ENCODE data around the gene BCL7C. TPM values are rescaled to one million over a fixed set of nuclear protein-coding genes. Genes with fewer than 3 reads are reported as not detected.

Gene BCL7C
- total and polyA plus RNA-seq, 2 of the 13 experiments (the other 11 are each of a cell fraction or from before 2014, with no cell fraction given), result 17.7 to 33.8 TPM

DNA sequence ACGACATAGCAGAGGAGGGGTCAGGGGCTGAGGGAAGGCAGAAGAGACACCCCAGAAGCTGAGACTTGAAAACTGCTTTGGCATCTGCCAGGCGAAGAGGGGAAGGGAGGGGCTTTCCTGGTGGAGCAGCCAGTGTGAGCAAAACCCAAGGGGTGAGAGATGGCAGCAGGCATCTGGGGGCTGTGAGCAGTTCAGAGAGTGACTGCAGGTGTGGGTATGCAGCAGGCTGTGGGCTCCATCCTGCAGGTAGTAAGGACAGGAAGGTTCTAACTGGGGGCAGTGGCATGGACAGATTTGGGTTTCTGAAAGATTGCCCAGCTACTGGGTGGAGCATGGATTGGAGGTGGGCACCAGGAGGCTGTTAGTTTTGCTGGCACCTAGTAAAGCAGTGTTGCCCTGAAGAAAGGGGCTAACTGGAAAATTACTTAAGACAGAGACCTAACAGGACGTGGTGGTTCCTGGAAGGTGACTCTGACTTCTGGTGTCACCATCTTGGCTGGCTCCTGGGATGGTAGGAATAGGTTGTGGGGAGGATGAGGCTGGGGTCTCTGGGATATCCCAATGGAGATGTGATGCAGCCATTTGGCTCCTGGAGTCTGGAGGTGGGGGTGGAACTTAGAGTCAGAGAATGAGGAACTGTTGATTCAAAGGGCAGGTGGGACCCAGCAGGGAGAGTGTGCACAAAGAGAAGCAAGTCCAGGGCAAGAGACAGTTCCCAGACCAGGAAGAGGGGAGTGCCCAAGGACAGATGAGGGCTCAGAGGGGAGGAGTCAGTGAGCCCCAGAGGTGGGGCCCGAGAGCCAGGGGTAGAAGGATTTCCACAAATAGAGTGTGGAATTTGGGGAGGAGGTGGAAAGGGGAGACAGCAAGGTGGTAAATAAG is 11.2 kb downstream of the BCL7C start:
- H2AFZ ChIP-seq (ENCODE audit: low read length), result no peak overlapping the region
- in situ Hi-C loops (cut with HindIII; ENCODE audit: extremely low pct_ligation_motif_present, low pct_unique_long_range_greater_than_20kb) (no loop called here), intact Hi-C loops (cut with micrococcal nuclease; ENCODE audit: unreplicated experiment) (no loop called here)
- peak overlapping the region; percentile 44 for H3K27ac ChIP-seq (ENCODE audit: extremely low read length, insufficient read depth, low read length)
- no peak overlapping the region for H3K9ac ChIP-seq (ENCODE audit: insufficient read depth, low read depth, low read length)
- POLR2A ChIA-PET, result interaction anchor here (1.5 kb wide), 1 partner anchor 12 kb away, joined by 3 read pairs; no protein-coding TSS in a partner anchor
- peaks cover 4 to 8% of the 10 kb centered on the region in 2 experiments; a peak in 3 of 5 replicates for H3K36me3 ChIP-seq (replicated peaks in 1 of 2; ENCODE audit: control insufficient read depth in 1 of 2, insufficient read depth in 2 of 2, low read length in 2 of 2)
- no peak overlapping the region for H3K4me3 ChIP-seq (replicated peaks in 1 of 3; ENCODE audit: insufficient read depth in 1 of 3, low read depth in 2 of 3, low read length in 3 of 3)
- peaks cover 36% of the 10 kb centered on the region for H3K4me1 ChIP-seq (ENCODE audit: insufficient read depth, low read length)
- H3K4me2 ChIP-seq (ENCODE audit: low read depth, low read length), result 0 out of 2 replicates have a peak overlapping the region, but pooled peaks have one; percentile 5
- H3K27me3 ChIP-seq (ENCODE audit: control insufficient read depth in 1 of 2, insufficient read depth in 2 of 2, low read length in 2 of 2), result no peaks in the 10 kb centered on the region
- FAIRE-seq (no peak), ATAC-seq (peak; percentile 71), DNase-seq (ENCODE audit: low spot score) (no peak)
- BruUV-seq (replicated peaks), result no TSS peak
- no peaks in the 10 kb centered on the region for H4K20me1 ChIP-seq (ENCODE audit: insufficient read depth, low read length)
- CTCF ChIA-PET (ENCODE audit: low intra/inter-chr PET ratio, low total read pairs), result no interaction called here
- WGBS (ENCODE audit: low lambda C conversion rate), result 84% methylated on average over 4 of the region's 4 CpGs
- no peaks in the 10 kb centered on the region for H3K79me2 ChIP-seq (ENCODE audit: insufficient read depth, low read length)
- H3K9me3 ChIP-seq (ENCODE audit: low read length), result no peaks in the 10 kb centered on the region
- TF ChIP-seq ELF1 (CRISPR knock-in tag; IDR thresholded peaks at IDR 0.05), result peak; percentile 47; the same call in 1 of the 2 replicates
- TF ChIP-seq ISX (CRISPR knock-in tag; conservative IDR thresholded peaks at IDR 0.05), result no peak
- peak; percentile 16; the same call in 1 of the 2 replicates for TF ChIP-seq ZNF362 (CRISPR knock-in tag; IDR thresholded peaks at IDR 0.05; ENCODE audit: borderline replicate concordance)
- TF ChIP-seq ZFP1 (CRISPR knock-in tag; IDR thresholded peaks at IDR 0.05), result no peak
- peak; percentile 21; the same call in 1 of the 2 replicates for TF ChIP-seq SAP130 (CRISPR knock-in tag; IDR thresholded peaks at IDR 0.05; ENCODE audit: low read depth)
- TF ChIP-seq, protein P1, sequence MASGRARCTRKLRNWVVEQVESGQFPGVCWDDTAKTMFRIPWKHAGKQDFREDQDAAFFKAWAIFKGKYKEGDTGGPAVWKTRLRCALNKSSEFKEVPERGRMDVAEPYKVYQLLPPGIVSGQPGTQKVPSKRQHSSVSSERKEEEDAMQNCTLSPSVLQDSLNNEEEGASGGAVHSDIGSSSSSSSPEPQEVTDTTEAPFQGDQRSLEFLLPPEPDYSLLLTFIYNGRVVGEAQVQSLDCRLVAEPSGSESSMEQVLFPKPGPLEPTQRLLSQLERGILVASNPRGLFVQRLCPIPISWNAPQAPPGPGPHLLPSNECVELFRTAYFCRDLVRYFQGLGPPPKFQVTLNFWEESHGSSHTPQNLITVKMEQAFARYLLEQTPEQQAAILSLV (CRISPR knock-in tag; IDR thresholded peaks at IDR 0.05; ENCODE audit: borderline replicate concordance), result no peak
- no peak for TF ChIP-seq EZH2 (conservative IDR thresholded peaks at IDR 0.05; ENCODE audit: low read depth, low read length)
- no peak for TF ChIP-seq HMG20A (CRISPR knock-in tag; IDR thresholded peaks at IDR 0.05; ENCODE audit: borderline replicate concordance)
- TF ChIP-seq ATM (IDR thresholded peaks at IDR 0.05; ENCODE audit: borderline replicate concordance), result no peak
- TF ChIP-seq E2F5 (CRISPR knock-in tag; conservative IDR thresholded peaks at IDR 0.05), result no peak
- no peak for TF ChIP-seq ZNF251 (CRISPR knock-in tag; IDR thresholded peaks at IDR 0.05)
- no peak for TF ChIP-seq MYNN (CRISPR knock-in tag; IDR thresholded peaks at IDR 0.05; ENCODE audit: low read depth)
- TF ChIP-seq ZNF280D (CRISPR knock-in tag; IDR thresholded peaks at IDR 0.05), result no peak
- no peak for TF ChIP-seq ZNF652 (CRISPR knock-in tag; IDR thresholded peaks at IDR 0.05; ENCODE audit: borderline replicate concordance, low read depth)
- no peak for TF ChIP-seq ZBTB7B (CRISPR knock-in tag; IDR thresholded peaks at IDR 0.05)
- 0 out of 2 replicates have a peak, but pooled peaks have one; percentile 15 for TF ChIP-seq FOXC1 (CRISPR knock-in tag; IDR thresholded peaks at IDR 0.05; ENCODE audit: borderline replicate concordance)

Measured in HepG2 (cell line).